GM23338 (cell line): ENCODE results near the gene PHLDB3.
A peak's percentile ranks its signal among the peaks of the same experiment; 100 is the strongest.

Source experiments
- CREB1 ChIP-seq: fragments of 250-450 bp; sonication (Bioruptor Pico); IDR thresholded peaks from 2 replicates; pipeline ENCODE4 v1.5.0; 2020; ENCODE audit warnings: low read depth, mild to moderate bottlenecking, moderate library complexity
- EZH2 ChIP-seq: fragments of 200-600 bp; sonication (generic); IDR thresholded peaks from one replicate; pipeline ENCODE4 v1.8.0; 2017; ENCODE audit warnings: antibody characterized with exemption, mild to moderate bottlenecking, low read depth; ENCODE audit not compliant: unreplicated experiment
- EZH2phosphoT487 ChIP-seq: fragments of 200-600 bp; sonication (generic); IDR thresholded peaks from one replicate; pipeline ENCODE4 v1.8.1; 2018; ENCODE audit warnings: antibody characterized with exemption; ENCODE audit not compliant: unreplicated experiment
- JUNB ChIP-seq: IDR thresholded peaks from one replicate; pipeline ENCODE4 v1.6.1; 2016; ENCODE audit warnings: antibody characterized with exemption; ENCODE audit not compliant: unreplicated experiment
- NANOG ChIP-seq: IDR thresholded peaks from 2 replicates; pipeline ENCODE4 v1.6.1; 2016; ENCODE audit warnings: antibody characterized with exemption, borderline replicate concordance
- POLR2AphosphoS5 ChIP-seq: IDR thresholded peaks from 2 replicates; pipeline ENCODE4 v1.6.1; 2016; ENCODE audit warnings: antibody characterized with exemption, low read depth
- STAT1 ChIP-seq: IDR thresholded peaks from one replicate; pipeline ENCODE4 v1.6.1; 2016; ENCODE audit warnings: antibody characterized with exemption; ENCODE audit not compliant: unreplicated experiment
- ZNF114 ChIP-seq: fragments of 250-450 bp; sonication (Bioruptor Pico); IDR thresholded peaks from 2 replicates; pipeline ENCODE4 v1.5.0; 2020; ENCODE audit warnings: mild to moderate bottlenecking, moderate library complexity
- ZNF331 ChIP-seq: fragments of 250-450 bp; sonication (Bioruptor Pico); IDR thresholded peaks from 2 replicates; pipeline ENCODE4 v1.5.0; 2020; ENCODE audit warnings: low read depth, mild to moderate bottlenecking, moderate library complexity
- TF ChIP-seq, protein P1 (sequence below), 2 experiments: fragments of 200-600 bp in 1 of 2; sonication (generic) in 1 of 2; conservative IDR thresholded peaks; 2 replicates each; pipeline versions ENCODE4 v1.5.1 to v1.6.1; 2016 to 2017; ENCODE audit warnings: antibody characterized with exemption in 2 of 2, low read depth in 2 of 2, mild to moderate bottlenecking in 2 of 2, moderate library complexity in 1 of 2
- TF ChIP-seq, protein P2 (sequence below): IDR thresholded peaks from one replicate; pipeline ENCODE4 v1.6.1; 2018; ENCODE audit warnings: antibody characterized with exemption; ENCODE audit not compliant: unreplicated experiment
- TF ChIP-seq, protein P3 (sequence below): fragments of 250-450 bp; sonication (Bioruptor Pico); IDR thresholded peaks from 2 replicates; pipeline ENCODE4 v1.5.0; 2020; ENCODE audit warnings: mild to moderate bottlenecking, moderate library complexity
- TF ChIP-seq, protein P4 (sequence below): IDR thresholded peaks from 2 replicates; pipeline ENCODE4 v1.6.1; 2016; ENCODE audit warnings: antibody characterized with exemption

DNA sequence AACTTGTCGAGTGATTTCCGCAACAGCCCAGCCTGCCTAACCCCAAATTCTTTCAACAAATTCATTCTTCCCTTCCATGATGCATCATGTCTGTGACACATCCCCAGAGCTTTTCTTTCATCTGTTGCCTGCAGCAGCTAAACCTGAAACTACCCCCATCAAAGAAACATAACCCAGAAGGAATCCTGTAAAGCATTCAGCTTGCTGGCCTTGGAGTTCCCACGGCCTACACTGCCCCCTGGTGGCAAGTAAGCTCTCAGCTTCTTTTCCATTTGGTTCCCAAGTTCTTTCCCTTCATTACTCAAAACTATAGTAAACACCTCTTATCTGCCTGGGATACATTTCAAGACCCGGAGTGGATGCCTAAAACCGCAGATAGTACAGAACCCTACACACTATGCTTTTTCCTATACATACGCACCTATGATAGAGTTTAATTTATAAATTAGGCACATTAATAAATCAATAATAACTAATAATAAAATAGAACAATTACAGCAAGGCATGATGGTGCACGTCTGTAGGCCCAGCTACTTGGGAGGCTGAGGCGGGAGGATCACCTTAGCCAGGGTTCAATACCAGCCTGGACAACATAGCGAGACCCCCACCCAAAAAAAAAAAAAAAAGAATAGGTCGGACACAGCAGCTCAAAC is 15.0 kb upstream of the PHLDB3 start:
- TF ChIP-seq, protein P1, sequence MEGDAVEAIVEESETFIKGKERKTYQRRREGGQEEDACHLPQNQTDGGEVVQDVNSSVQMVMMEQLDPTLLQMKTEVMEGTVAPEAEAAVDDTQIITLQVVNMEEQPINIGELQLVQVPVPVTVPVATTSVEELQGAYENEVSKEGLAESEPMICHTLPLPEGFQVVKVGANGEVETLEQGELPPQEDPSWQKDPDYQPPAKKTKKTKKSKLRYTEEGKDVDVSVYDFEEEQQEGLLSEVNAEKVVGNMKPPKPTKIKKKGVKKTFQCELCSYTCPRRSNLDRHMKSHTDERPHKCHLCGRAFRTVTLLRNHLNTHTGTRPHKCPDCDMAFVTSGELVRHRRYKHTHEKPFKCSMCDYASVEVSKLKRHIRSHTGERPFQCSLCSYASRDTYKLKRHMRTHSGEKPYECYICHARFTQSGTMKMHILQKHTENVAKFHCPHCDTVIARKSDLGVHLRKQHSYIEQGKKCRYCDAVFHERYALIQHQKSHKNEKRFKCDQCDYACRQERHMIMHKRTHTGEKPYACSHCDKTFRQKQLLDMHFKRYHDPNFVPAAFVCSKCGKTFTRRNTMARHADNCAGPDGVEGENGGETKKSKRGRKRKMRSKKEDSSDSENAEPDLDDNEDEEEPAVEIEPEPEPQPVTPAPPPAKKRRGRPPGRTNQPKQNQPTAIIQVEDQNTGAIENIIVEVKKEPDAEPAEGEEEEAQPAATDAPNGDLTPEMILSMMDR (conservative IDR thresholded peaks at IDR 0.05; ENCODE audit: low read depth in 2 of 2): peak; percentile 91 to 98
- TF ChIP-seq EZH2 (no peak), CREB1 (CRISPR knock-in tag) (no peak), POLR2AphosphoS5 (no peak), JUNB (no peak), STAT1 (no peak), EZH2phosphoT487 (no peak), ZNF114 (no peak), ZNF331 (CRISPR knock-in tag) (no peak), NANOG (no peak)
- TF ChIP-seq, protein P2, sequence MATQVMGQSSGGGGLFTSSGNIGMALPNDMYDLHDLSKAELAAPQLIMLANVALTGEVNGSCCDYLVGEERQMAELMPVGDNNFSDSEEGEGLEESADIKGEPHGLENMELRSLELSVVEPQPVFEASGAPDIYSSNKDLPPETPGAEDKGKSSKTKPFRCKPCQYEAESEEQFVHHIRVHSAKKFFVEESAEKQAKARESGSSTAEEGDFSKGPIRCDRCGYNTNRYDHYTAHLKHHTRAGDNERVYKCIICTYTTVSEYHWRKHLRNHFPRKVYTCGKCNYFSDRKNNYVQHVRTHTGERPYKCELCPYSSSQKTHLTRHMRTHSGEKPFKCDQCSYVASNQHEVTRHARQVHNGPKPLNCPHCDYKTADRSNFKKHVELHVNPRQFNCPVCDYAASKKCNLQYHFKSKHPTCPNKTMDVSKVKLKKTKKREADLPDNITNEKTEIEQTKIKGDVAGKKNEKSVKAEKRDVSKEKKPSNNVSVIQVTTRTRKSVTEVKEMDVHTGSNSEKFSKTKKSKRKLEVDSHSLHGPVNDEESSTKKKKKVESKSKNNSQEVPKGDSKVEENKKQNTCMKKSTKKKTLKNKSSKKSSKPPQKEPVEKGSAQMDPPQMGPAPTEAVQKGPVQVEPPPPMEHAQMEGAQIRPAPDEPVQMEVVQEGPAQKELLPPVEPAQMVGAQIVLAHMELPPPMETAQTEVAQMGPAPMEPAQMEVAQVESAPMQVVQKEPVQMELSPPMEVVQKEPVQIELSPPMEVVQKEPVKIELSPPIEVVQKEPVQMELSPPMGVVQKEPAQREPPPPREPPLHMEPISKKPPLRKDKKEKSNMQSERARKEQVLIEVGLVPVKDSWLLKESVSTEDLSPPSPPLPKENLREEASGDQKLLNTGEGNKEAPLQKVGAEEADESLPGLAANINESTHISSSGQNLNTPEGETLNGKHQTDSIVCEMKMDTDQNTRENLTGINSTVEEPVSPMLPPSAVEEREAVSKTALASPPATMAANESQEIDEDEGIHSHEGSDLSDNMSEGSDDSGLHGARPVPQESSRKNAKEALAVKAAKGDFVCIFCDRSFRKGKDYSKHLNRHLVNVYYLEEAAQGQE: no peak
- TF ChIP-seq, protein P3, sequence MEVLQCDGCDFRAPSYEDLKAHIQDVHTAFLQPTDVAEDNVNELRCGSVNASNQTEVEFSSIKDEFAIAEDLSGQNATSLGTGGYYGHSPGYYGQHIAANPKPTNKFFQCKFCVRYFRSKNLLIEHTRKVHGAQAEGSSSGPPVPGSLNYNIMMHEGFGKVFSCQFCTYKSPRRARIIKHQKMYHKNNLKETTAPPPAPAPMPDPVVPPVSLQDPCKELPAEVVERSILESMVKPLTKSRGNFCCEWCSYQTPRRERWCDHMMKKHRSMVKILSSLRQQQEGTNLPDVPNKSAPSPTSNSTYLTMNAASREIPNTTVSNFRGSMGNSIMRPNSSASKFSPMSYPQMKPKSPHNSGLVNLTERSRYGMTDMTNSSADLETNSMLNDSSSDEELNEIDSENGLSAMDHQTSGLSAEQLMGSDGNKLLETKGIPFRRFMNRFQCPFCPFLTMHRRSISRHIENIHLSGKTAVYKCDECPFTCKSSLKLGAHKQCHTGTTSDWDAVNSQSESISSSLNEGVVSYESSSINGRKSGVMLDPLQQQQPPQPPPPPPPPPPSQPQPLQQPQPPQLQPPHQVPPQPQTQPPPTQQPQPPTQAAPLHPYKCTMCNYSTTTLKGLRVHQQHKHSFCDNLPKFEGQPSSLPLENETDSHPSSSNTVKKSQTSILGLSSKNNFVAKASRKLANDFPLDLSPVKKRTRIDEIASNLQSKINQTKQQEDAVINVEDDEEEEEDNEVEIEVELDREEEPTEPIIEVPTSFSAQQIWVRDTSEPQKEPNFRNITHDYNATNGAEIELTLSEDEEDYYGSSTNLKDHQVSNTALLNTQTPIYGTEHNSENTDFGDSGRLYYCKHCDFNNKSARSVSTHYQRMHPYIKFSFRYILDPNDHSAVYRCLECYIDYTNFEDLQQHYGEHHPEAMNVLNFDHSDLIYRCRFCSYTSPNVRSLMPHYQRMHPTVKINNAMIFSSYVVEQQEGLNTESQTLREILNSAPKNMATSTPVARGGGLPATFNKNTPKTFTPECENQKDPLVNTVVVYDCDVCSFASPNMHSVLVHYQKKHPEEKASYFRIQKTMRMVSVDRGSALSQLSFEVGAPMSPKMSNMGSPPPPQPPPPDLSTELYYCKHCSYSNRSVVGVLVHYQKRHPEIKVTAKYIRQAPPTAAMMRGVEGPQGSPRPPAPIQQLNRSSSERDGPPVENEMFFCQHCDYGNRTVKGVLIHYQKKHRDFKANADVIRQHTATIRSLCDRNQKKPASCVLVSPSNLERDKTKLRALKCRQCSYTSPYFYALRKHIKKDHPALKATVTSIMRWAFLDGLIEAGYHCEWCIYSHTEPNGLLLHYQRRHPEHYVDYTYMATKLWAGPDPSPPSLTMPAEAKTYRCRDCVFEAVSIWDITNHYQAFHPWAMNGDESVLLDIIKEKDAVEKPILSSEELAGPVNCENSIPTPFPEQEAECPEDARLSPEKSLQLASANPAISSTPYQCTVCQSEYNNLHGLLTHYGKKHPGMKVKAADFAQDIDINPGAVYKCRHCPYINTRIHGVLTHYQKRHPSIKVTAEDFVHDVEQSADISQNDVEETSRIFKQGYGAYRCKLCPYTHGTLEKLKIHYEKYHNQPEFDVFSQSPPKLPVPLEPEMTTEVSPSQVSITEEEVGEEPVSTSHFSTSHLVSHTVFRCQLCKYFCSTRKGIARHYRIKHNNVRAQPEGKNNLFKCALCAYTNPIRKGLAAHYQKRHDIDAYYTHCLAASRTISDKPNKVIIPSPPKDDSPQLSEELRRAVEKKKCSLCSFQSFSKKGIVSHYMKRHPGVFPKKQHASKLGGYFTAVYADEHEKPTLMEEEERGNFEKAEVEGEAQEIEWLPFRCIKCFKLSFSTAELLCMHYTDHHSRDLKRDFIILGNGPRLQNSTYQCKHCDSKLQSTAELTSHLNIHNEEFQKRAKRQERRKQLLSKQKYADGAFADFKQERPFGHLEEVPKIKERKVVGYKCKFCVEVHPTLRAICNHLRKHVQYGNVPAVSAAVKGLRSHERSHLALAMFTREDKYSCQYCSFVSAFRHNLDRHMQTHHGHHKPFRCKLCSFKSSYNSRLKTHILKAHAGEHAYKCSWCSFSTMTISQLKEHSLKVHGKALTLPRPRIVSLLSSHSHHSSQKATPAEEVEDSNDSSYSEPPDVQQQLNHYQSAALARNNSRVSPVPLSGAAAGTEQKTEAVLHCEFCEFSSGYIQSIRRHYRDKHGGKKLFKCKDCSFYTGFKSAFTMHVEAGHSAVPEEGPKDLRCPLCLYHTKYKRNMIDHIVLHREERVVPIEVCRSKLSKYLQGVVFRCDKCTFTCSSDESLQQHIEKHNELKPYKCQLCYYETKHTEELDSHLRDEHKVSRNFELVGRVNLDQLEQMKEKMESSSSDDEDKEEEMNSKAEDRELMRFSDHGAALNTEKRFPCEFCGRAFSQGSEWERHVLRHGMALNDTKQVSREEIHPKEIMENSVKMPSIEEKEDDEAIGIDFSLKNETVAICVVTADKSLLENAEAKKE (CRISPR knock-in tag): no peak
- TF ChIP-seq, protein P4, sequence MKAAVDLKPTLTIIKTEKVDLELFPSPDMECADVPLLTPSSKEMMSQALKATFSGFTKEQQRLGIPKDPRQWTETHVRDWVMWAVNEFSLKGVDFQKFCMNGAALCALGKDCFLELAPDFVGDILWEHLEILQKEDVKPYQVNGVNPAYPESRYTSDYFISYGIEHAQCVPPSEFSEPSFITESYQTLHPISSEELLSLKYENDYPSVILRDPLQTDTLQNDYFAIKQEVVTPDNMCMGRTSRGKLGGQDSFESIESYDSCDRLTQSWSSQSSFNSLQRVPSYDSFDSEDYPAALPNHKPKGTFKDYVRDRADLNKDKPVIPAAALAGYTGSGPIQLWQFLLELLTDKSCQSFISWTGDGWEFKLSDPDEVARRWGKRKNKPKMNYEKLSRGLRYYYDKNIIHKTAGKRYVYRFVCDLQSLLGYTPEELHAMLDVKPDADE: no peak
